GM18519 (cell line): Measurements from ENCODE around the gene CD300LF.

Experiments used
- ATAC-seq: cut with Tn5 transposase; IDR thresholded peaks from one replicate; pipeline ENCODE4 v1.9.1; 2021; ENCODE audit warnings: mild to moderate bottlenecking, moderate library complexity; ENCODE audit not compliant: unreplicated experiment, low FRiP score

CD300LF gene

DNA sequence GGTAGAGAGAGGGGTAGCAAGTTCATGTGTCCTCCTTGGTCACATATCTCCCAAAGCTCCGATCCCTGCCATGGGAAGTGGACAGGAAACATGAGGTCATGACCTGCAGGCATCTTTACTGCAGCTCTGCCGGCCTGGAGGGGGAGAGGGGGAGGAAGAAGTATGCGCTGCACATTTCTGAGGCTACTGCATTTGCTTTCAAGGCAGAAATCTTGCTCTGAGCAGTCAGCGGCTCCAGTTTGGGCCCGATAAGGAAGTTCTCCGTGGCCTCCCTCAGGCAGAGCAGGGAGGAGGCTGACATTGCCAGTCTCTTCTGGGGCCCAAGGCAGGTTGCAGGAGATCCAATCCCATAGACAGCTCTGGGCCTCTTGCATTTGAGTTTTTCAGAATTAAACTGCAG is 34.2 kb upstream of the CD300LF start:
- no peak for ATAC-seq

DNA sequence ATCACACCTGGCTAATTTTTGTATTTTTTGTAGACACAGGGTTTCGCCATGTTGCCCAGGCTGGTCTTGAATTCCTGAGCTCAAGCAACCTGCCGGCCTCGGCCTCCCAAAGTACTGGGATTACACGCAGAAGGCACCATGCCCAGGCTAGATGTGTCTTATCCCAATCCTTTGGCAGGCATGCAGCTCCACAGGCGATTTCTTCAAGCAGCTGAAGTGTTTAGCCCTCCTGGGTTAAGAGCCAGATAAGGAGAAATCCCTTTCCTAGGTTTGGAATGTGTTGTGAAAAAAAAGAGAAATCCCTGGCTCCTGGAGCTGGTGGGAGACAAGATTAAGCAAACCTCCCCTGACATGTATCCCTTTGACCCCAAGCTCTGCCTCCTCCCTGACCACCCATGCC is 33.7 kb upstream of the CD300LF start:
- no peak for ATAC-seq

DNA sequence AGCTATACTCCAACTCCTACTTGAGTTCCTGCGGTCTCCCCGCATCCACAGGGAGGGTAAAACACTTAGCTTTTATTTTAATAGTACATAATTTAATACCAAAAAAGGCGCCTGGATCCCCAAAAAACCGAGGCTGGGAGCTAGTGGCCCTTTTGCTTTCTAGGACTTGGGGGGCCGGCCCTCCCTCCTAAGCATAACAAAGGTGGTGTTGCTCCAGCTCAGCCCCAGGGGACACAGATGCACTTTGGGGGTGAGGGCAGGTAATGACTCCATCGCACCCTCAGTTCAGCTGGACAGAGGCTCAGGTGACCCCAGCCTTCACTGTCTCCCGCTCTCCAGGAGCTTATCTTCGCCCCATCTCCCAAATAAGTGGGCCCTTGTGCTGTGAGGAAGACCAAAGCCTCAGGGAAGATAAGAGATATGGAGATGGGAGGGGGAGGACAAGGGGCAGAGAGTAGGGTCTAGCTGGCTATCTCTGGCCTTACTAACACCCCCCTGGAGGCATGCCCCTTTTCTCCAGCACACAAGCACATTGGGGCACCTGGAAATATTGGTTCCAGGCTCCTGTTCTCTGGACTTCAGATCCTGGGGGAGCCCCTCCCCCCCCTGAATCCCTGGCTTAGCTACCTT is 32.9 kb upstream of the CD300LF start:
- ATAC-seq: no peak

DNA sequence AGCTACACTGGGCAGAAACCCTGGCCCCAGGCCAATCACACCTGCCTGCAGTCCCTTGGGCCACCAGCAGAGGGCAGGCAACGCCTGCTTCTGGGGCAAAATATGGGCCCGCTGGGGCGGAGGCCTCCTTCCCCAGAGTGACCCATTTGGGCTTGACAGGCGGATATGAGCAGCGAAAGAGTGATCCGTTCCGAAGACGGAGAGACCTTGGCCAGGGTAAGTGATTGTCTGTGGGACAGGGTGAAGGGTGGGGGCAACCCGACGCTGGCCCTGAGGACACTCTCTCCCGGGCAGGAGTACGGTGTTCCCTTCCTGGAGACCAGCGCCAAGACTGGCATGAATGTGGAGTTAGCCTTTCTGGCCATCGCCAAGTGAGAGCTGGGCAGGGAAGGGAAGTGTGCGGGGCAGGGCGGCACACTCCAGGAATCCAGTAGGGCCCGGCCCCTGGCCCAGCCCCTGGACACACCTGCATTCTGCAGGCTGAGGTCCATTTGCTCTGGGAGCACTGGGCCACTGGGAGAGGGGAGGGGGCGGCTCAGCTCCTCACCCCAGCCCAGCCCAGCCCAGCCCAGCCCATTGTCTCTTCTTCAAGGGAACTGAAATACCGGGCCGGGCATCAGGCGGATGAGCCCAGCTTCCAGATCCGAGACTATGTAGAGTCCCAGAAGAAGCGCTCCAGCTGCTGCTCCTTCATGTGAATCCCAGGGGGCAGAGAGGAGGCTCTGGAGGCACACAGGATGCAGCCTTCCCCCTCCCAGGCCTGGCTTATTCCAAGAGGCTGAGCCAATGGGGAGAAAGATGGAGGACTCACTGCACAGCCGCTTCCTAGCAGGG is 32.2 kb upstream of the CD300LF start:
- no peak for ATAC-seq

DNA sequence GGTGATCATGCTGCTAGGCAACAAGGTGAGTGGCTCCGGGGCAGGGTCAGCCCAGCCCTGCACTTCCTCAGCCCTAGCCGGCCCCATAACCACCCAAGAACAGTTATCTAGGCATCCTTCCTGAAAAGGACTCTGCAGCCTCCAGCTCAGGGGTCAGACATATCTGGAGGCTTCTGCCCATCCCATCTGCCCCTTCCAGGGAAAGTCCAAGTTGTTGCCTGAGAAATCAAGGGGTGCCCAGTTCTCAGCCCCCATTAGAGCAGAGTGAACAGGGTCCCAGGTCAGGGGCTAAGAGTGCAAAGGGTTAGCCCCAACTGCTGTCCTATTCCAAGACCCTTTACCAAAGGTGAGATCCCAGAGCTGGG is 31.6 kb upstream of the CD300LF start:
- ATAC-seq: no peak

DNA sequence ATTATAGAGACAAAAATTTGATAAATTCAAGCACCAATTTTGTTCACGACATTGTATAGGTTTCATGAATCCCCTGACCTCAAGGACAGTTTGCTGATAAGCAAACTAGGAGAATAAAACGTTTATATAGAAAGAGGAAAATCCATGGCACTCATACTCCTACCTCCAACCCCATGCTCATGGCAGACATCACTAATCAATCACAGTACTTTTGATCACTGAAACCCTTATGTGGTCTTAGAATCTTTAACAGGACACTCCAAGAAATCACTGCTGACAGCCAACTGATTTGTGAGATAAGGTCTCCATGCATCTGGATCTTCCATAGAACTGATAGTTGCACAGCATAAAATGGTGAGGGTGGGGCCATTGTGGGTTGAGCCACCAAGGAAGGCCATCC is 31.0 kb upstream of the CD300LF start:
- ATAC-seq: no peak

DNA sequence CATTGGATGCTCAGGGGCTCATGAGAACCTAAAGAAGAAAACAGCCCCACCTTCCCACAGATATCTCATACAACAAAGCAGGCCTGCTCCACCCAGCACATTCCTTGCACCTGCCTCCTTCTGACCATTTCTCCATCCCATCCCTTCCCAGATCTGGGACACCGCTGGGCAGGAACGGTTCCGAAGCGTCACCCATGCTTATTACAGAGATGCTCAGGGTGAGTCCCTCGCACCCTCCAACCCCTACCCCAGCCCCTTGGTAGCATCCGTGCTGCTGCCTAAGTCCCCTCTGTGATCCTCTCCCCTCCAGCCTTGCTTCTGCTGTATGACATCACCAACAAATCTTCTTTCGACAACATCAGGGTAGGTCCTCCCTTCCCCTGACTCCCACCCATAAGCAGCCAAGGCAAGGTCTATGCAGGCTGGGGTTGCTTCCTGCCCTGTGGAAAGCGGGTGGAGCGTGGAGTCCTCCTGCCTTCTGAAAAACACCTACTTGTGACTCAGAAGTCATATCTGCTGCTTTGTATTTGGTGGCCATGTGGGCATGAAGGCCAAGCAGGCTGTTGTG is 30.3 kb upstream of the CD300LF start:
- ATAC-seq: no peak

DNA sequence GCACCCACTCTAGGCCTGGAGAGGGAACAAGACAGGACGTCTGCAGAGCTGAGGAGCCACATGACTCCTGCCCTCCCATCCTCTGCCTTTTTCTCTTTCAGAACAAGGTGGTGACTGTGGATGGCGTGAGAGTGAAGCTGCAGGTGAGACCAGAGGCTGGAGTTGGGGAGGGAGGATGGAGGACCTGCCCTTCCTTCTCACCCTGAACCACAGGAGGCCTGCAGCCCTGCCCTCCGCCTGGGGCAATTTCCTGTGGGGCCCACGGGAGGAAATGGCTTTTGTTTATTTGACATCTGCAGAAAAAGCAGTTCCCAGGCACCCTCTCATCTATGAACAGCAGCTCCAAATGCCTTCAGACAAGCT is 29.4 kb upstream of the CD300LF start:
- no peak for ATAC-seq

DNA sequence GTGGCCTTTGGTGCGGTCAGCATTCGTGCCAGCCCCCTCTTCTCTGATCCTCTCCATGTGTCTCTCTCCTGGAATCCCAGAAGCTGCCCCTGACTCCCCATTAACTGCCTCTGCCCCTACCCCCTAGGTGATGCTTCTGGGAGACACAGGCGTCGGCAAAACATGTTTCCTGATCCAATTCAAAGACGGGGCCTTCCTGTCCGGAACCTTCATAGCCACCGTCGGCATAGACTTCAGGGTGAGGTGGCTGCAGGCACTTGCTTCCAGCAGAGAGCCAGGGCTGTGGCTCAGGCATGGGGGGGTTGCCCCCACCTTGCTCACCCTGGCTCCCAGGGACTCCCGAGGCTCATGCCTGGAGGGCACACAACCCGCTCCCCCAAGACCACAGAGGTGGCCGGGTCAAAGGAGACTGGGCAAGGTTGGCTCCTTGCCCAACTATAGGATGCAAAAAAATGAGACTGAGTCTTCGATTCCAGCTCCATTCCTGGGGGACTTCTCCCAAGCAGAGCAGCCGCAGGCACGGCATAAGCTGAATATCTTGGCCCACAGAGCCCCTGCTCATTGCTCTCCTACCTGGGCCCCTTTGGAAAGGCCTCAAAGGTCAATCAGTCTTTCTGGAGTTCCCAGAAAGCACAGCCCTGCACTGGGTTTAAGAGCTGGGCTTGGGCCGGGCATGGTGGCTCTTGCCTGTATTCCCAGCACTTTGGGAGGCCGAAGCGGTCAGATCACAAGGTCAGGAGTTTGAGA is 28.1 kb upstream of the CD300LF start:
- no peak for ATAC-seq

DNA sequence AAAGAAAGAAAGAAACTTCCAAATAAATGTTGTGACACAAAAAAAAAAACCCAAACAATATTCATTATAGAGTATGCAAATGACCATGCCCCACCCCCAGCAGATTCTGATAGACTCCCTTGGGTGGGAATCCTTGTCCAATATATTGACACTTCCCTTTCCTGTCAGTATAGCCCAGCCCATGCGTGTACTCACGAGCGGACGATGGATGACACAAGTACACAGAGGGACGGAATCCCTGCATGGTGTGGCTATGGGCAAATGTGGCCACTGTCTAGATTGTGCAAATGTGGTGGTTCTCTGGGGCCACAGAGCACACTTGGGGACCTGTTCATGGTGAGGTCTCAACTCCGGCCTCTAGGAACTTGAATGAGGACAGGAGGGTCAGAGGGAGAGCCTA is 27.4 kb upstream of the CD300LF start:
- no peak for ATAC-seq

DNA sequence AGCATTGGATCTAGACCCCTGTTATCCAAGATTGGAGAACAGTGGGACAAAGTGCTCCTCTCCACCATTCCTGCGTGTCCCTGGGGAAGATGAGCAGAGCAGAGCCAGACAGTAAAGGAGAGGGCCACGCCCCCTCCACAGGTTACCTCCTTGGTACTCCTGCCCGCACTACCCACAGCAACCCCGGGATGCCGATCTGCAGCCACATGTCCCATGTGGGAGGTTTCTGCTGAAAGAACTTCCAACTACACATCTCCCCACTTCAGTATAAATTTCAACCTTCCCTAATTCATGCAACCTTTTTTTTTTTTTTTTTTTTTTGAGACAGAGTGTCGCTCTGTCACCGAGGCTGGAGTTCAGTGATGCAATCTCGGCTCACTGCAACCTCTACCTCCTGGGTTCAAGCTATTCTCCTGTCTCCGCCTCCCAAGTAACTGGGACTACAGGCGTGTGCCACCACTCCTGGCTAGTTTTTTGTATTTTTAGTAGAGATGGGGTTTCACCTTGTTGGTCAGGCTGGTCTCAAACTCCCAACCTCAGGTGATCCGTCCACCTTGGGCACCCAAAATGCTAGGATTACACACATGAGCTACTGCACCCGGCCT is 26.6 kb upstream of the CD300LF start:
- ATAC-seq: no peak

DNA sequence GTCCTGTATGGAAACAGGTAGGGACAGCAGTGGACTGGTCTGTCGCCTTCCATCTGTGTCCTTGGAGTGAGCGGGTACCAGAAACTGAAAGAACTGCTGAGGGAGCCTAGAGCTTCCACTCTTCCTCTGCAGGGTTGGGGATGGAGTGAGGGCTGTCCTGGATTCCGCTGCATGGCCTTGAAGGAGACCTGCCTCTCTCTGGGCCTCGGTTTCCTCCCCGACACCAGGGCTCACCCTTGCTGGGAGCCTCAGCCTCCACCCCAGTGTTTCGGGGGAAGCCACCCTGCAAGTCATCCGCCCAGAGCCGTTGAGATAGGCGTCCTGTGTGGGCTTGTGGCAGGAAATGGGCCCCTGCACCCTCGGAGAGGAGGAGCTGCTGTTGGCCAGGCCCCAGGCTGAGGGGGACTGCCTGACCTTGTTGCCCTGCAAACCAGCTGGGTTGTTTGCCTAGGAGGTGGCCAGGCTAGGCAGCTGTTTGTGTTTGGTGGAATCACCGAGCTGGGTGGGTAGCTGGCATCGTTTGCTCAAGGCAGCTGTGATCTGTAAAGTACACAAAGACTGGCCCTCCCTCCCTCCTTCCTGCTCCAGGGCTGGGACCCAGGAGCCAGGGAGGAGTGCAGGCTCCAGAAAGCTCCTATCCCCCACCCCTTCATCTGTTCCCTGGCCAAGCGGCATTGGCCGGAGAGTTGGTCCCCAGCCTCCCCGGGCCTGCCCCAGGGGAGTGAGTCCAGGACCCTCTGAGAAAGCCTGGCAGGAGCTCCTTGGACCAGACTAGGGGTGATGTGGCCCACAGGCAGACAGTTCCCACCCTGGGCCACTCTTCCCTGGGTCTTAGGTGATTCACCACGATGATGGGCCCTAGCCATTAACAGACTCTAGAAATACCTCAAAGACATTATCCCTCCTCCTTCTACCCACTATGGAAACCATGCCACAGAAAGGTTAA is 25.6 kb upstream of the CD300LF start:
- no peak for ATAC-seq

DNA sequence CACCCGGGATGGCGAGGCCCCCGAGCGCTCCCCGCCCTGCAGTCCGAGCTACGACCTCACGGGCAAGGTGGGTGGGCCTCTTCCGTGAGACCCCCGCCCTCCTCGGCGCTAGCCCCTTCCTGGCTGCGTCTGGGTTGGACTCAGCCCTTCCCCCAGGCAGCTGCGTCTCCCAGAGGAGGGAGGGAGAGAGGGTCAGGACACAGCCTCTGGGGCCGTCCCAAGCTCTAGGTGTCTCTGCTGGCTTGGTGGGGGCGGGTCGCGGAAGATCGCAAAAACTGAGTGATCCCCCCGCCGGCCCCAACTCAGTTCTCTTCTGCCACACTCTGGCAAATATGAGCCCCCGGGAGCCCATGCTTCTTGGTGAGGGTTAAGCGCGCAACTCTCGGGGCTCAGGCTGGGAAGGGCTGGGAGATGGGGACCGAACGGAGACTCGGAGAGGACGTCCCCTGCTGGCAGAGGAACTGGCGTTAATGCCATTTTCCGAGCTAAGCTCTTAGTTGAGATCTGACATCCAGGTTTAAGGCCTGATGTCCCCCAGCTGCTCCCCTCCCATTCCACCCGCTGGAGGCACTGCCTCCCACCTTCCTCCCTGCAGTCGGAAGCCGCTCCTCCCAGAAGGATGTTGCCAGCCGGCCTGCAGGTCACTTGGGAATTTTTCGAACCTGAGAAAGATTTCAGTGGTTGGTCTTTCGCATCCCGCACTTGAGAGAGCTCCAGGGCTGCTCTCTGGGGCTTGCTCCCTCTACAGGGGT is 24.8 kb upstream of the CD300LF start:
- ATAC-seq: no peak

DNA sequence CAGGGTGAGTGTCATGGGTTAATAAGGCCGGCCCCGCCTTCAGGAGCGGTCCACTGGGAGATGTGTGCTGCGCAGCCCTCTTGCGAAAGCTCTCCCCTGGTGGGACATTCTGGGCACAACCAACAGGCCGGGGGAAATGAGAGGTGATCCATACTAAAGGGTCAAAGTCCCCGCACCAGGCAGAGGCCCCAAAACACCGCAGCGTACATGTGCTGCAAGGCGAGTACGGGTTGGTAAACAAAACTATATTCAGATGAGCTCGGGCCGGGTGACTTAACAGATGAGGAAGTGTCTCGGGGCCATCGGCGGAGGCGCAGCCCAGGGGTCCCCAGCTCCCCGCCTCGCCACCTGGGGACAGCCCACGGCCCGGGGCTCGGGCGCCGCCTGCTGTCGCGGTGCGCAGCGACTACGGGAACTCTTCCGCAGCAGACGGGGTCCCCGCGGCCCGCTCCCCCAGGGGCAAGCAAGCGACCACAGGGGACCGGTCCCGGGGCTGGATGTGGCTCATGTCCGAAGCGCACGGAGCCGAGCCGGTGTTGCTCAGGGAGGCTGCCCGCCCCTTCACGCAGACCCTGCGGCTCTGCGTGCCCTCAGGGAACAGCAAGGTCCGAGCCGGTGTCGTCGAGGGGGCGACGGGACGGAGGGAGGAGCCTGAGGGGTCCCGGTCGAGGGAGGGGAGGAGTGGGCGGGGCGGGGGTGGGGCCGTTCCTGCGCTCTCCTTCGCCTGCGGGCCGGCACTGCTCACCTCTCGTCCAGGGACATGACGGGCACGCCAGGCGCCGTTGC is 24.0 kb upstream of the CD300LF start, which contains the start of gene RAB37:
RAB37 (plus strand) TSS at position 744 of the 786 bp plus-strand sequence; CDS start at position 761, 17 bp downstream.
- ATAC-seq: no peak

DNA sequence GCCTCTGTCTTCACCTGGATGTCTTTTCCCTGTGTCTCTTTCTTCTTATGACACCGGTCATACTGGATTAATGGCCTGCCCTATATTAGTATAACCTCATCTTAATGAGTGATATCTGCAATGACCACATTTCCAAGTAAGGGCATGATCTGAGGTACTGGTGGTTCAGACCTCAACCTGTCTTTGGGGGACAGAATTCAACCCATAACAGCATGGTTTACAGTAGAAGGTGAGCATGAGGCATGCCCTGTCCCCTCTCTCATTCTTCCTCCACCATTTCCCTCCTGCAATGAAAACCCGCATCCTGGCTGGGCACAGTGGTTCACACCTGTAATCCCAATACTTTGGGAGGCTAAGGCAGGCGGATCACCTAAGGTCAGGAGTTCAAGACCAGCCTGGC is 21.5 kb upstream of the CD300LF start:
- ATAC-seq: no peak

DNA sequence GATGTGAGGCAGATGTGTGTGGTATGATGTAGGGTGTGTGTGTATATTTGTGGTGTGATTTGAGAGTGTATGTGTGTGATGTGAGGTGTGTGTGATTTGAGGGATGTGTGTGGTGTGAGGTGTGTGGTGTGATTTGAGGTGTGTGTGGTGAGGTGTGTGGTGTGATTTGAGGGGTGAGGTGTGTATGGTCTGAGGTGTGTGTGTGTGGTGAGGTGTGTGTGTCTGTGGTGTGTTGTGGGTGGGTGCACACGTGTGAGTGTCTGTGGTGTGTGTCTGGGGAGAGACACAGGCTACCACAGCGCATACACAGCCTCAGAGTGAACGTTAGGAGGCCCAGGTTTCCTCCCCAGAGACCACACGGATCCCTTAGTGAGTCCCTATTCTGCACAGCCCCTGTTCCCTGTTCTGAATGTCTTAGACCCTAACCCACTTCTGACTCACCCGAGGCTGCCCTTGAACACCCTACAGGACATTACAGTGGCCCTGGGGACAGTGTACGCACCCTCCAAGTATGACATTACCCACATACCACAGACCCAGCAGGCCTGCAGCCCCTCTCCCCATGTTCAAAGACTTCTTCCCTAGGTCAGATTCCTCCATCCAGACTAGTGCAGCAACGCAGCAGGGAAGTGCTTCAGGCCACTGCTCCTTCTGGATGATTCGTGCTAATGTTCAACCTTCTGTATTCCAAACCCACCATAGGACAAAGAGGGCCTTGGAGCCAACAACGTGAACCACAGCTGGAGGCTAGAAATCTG is 20.8 kb upstream of the CD300LF start:
- ATAC-seq: no peak

DNA sequence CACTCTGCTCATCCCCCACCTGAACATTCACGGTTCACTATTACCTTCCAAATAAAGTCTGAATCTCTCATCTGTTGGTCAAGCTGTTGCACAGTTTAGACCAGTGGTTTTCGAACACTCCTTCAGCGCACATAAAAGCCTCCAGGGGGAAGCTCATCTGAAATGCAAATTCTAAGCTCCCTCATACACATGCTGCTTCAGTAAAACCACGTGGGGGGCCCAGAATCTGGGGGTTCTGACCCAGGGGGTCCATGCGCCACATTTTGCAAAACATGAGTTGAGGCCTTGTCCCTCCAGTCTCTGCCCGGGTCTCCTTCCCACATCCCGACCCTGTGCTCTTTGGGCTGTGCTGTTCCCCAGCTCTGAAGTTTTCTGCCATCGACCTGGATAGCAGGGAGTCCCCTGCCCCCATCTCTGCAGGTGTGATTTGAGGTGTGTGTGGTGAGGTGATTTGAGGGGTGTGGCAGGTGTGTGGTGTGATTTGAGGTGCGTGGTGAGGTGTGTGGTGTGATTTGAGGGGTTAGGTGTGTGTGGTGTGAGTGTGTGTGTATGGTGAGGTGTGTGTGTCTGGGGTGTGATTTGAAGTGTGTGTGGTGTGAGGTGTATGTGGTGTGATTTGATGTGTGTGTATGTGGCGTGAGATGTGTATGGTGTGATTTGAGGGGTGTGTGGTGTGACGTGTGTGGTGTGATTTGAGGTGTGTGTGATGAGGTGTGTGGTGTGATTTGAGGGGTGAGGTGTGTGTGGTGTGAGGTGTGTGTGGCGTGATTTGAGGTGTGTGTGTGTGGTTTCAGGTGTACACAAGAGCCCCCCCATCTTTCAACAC is 19.5 kb upstream of the CD300LF start:
- ATAC-seq: no peak
